T-helper 1 cell (primary cell): ENCODE measurements around the gene NPR2.
A peak's percentile ranks its signal among the peaks of the same experiment; 100 is the strongest.

Experiments used
- DNase-seq, 5 donors: peaks; one replicate each; pipeline ENCODE4 v3.0.0-alpha.2; 2012 to 2020

Gene NPR2

GRCh38 chr9:35766997-35767396 lies 24.4 kb upstream of the NPR2 start:
- DNase-seq: no peak

- no peak for DNase-seq
Observed at GRCh38 chr9:35767458-35767857, 23.9 kb upstream of the NPR2 start.

- DNase-seq: no peak
Observed at GRCh38 chr9:35769763-35770162, 21.6 kb upstream of the NPR2 start.

GRCh38 chr9:35771075-35771433 lies 20.3 kb upstream of the NPR2 start:
- no peak for DNase-seq

- DNase-seq: no peak
Observed at GRCh38 chr9:35771534-35771933, 19.9 kb upstream of the NPR2 start.

- no peak for DNase-seq
Observed at GRCh38 chr9:35771943-35772342, 19.4 kb upstream of the NPR2 start.

- DNase-seq: no peak
Observed at GRCh38 chr9:35774907-35775635, 16.3 kb upstream of the NPR2 start.

- DNase-seq: no peak
Observed at GRCh38 chr9:35776018-35776417, 15.4 kb upstream of the NPR2 start.

- DNase-seq: no peak
Observed at GRCh38 chr9:35778496-35778895, 12.9 kb upstream of the NPR2 start.

GRCh38 chr9:35781066-35781465 lies 10.3 kb upstream of the NPR2 start:
- DNase-seq: no peak

GRCh38 chr9:35783418-35783817 lies 8.0 kb upstream of the NPR2 start:
- DNase-seq: no peak

- DNase-seq: no peak
Observed at GRCh38 chr9:35789541-35789940, 1.9 kb upstream of the NPR2 start.

- no peak for DNase-seq
Observed at GRCh38 chr9:35790025-35790384, 1.4 kb upstream of the NPR2 start.

GRCh38 chr9:35790385-35791296 lies 750 bp upstream of the NPR2 start:
- DNase-seq: peak; percentile 20 to 55 (median 45)

- DNase-seq: no peak
Observed at GRCh38 chr9:35792024-35792813, 828 bp downstream of the NPR2 start.

- no peak for DNase-seq
Observed at GRCh38 chr9:35792826-35793225, 1.4 kb downstream of the NPR2 start.

GRCh38 chr9:35793461-35793860 lies 2.1 kb downstream of the NPR2 start:
- no peak for DNase-seq

- DNase-seq: no peak
Observed at GRCh38 chr9:35795695-35796094, 4.3 kb downstream of the NPR2 start.

GRCh38 chr9:35797311-35798109 lies 6.1 kb downstream of the NPR2 start:
- no peak for DNase-seq

GRCh38 chr9:35798658-35799374 lies 7.4 kb downstream of the NPR2 start:
- peak in 1 of 5 donors; percentile 17 for DNase-seq

GRCh38 chr9:35800530-35800929 lies 9.1 kb downstream of the NPR2 start:
- no peak for DNase-seq
